NCI-H1930 (cell line): ENCODE measurements around the gene APOLD1.
"Not testable (repeated sequence)": the region's sequence is repeated elsewhere in the genome, so short reads cannot be mapped to it uniquely, and the experiment has no call there.

Source experiments
- DNase-seq, 2 experiments: peaks; one replicate each; lab custom pipeline; 2025; lab: John Stamatoyannopoulos, UW

APOLD1 gene

DNA sequence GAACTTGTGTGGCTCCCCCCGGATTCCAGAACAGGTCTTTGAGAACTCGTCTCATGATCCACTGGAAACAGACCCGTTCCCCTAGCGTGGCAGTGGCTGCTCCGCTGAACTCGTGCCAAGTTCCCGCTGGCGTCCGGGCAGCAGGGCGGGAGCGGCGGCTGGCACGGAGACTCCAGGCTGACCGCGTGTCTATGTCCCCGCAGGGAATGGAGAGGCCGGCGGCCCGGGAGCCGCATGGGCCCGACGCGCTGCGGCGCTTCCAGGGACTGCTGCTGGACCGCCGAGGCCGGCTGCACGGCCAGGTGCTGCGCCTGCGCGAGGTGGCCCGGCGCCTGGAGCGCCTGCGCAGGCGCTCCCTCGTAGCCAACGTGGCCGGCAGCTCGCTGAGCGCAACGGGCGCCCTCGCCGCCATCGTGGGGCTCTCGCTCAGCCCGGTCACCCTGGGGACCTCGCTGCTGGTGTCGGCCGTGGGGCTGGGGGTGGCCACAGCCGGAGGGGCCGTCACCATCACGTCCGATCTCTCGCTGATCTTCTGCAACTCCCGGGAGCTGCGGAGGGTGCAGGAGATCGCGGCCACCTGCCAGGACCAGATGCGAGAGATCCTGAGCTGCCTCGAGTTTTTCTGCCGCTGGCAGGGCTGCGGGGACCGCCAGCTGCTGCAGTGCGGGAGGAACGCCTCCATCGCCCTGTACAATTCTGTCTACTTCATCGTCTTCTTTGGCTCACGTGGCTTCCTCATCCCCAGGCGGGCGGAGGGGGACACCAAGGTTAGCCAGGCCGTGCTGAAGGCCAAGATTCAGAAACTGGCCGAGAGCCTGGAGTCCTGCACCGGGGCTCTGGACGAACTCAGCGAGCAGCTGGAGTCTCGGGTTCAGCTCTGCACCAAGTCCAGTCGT is 1.5 kb downstream of the APOLD1 start:
- DNase-seq, result peak; percentile 81 to 87

DNA sequence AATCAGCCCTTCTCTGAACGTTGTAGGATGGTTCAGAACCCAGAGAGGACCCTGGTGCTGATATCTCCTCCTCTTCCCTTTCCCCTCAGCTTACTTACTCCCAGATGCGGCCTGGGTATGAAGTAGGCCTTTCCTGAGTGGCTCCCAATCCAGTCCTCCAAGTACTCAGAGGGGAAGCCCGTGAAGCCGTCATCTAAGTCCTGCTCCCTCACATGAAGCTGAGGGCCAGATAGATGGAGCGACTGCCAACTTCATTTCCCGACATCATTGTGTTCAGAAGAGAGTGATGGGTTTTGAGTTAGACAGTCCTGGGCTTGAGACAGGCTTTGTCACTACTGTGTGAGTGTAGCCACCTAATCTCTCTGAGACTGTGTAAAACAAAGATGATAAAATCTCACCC is 2.7 kb downstream of the APOLD1 start:
- DNase-seq, result no peak

DNA sequence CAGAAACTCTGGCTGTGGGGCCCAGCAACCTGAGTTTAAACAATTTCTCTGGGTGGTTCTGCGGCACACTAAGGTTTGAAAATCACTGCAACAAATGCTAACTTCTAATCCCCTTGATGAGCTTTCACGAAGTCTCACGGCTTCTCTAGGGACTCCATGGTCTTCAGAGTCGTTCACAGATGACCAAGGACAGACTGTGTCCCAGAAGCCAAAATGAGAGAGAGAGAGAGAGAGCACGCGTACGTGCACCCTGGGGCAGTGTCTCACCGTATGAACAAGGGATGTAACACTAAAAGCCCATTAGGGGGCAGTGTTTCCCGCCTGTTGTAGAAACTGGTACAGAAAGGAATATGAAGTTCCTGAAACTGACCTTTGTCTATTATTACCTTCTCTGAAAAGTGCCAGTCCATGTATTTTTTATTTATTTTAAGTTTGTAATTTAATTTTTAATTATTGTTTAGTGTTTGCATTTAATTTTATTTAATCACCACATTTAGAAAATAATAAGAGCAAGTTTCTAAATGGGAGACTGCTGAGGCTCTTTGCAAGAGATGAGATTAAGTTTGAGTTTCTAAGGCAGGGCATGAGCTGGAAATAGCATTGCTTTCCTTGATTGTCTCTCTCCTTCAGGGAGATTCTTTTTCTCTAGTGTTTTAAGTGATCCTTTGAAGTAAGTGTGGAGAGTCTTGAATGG is 3.4 kb downstream of the APOLD1 start:
- peak; percentile 56 to 76 for DNase-seq

DNA sequence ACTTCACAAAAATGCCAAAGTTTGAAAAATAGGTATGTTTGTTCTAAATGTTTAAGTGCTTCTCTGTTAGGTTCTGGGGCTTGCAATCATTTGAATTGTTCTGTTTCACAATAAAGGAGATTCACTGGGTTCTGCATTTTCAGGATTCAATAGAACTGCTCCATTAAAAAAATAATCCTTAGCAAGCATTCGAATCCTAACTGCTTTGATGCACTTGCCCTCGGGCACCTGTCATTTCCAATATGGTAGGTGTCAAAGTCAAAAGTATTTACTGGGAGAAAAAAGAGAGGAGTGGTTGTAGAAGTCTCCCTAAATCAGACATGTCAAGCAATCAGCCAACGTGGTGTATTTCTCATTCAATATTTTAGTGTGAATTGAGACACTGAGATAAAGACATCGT is 5.5 kb downstream of the APOLD1 start:
- no peak for DNase-seq

DNA sequence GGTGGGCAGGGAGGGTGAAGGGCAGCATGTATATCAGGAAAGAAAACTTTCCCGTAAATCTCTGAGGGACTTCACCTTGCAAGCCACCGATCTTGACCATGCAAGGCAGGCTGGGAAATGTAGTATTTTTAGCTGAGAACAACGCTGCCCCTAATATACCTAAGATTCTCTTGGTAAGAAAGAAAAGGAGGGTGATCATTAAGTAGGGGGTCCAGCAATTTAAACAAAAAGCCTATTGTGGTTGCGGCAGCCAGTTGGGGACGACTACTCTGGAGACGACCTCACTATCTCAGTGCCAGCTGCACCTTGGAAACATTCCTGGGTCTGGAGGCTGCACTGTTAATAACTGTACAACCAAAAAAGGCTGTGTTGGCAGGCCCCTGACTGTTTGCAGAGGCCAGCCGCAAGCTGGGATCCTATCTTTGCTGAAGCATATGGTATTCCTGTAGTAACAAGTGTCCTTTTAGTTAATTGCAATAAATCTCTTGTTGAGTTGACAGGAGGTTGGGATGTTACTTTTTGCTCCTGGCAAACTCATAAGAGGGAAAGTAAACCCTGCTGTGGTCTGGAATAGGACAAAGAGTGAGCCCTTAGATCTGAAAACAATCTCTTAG is 6.4 kb downstream of the APOLD1 start:
- DNase-seq, result no peak

DNA sequence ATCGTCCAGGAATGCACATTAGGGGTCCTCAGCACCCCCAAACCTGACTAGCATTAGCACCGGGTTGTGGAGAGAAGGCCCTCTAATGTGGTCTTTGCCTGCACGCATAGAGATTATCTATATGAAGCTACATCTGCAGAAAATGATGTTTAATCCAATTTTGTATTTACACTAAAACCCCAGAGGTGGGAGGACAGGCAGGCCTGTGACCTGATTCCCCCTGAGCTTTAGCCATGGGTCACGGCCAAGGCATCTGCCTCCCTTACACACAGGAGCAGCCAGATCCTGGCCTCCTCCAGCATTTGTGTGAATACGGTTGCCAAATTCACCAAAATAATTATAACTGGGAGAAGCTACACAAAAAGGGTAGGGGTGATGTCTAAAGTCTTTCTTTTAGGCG is 7.0 kb downstream of the APOLD1 start:
- no peak for DNase-seq

DNA sequence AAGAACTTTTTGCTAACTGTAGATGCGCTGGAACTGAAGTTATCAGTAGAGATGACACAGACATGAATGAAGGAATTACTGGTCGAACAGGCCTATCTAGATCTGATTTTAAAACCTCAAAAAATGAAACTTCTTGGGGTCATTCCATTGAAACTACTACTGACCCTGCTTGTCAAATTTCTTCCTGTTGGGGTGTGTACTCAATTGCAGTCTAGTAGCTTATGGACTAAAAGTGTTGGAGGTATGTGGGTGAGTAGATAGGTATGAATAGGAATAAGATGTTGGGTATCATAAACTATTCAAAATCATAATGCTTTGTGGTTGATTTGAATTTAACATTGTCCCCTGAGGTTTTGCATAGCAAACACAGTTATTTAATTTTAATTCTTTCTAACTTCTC is 9.2 kb downstream of the APOLD1 start:
- DNase-seq, result no peak

DNA sequence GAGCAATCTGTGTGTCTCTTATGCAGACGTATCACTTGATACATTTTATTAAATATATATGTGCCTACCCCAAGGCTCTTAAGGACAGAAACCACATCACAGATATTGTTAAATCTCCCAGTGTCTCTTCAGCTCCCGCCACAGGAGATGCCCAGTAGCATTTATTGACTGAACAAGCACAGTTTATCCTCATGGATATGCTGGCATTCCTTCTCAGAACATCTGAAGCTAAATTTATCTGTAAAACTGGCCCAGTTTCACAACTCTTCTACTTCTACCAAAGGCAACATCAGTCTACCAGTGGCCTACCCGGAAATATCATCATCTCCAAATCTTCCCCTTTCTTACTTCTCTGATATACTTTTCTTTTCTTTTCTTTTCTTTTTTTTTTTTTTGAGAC is 10.7 kb downstream of the APOLD1 start:
- DNase-seq, result no peak

DNA sequence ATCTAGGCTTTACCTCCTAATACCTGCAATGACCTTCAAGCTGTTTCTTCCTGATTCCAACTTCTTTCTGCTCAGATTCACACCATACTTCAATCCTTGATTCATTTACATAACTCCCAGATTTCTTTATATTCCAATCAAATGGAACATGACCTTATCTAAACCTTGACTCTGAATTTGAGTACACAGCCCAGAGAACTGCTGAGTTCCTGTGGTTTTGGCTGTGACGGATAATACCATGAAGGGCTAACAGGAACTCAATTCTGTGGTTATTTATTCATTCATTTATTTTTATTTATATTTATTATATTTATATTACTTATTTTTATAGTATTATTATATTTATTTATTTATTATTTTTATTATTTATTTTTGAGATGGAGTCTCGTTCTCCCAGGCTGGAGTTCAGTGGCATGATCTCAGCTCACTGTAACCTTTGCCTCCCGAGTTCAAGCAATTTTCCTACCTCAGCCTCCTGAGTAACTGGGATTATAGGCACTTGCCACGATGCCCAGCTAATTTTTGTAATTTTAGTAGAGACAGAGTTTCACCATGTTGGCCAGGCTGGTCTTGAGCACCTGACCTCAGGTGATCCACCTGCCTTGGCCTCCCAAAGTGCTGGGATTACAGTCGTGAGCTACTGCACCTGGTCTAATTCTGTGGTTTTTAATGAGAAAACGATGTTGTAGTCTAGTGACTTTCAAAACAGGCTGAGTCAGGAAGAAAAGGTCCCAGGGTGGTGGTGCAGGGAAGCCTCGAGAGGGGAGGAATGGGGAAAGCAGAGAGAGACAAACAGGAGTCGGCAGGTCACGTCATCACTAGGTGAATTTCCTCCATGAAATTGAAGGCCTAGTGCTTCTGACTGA is 11.7 kb downstream of the APOLD1 start:
- DNase-seq, result no peak

DNA sequence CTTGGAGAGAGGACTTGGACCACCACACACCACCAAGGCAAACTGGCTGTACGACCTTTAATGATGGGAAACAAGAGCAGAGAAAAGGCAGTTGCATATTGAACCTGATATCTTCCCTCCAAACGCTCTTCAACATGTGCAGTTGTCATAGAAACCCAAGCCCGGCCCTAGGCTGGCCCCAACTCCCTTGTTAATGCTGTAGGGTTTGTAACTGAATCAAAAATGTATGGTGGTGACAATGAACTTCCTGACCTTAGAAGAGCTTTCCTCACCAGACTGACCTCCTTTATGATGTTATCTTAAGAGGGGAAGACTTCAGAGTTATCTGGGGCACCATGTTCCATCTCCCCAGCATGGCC is 12.3 kb downstream of the APOLD1 start:
- no peak for DNase-seq

DNA sequence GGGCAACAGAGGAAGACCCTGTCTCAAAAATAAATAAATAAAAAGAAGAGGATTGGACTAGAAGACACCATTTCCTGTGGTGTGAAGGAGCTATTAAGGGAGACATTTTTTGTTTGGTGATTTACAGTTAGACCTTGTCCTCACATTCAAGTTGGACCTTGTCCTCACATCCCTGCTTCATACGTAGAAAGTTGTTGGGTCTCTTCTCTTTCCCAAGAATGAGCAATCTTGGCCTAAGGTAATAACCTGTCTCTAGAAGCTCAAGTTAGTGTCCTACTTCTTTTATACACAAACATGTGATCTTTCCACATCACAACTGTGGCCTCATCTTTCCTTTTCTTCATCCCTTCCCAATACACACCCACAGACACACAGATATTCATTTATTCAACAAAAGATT is 13.0 kb downstream of the APOLD1 start:
- DNase-seq, result no peak

DNA sequence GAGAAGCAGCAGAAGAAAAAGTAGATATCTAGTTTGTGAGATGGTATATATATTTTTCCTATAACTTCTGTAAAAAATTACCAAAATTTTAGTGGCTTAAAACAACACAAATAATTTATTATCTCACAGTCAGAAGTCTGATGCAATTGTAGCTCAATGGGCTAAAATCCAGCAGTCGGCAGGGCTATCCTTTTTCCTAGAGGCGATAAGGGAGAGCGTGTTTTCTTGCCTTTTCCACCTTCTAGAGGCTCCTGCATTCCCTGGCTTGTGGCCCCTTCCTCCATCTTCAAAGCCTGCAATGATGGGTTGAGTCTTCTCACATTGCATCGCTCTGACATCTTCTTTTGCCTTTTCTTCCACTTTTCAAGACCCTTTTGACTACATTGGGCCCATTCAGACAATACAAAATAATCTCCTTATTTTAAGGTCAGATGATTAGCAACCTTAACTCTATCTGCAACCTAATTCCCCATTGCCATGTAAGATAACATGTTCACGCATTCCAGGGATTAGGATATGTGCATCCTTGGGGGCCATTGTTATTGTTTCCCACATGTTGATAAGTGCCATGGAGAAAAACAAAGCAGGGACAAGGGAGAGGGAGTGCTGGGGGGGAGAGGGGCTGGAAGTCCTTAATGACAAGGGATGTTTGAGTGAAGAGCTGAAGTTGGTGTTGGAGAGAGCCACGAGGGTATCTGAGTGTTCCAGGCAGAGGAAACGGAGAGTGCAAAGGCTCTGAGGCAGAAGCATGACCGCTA is 13.9 kb downstream of the APOLD1 start:
- DNase-seq, result no peak

DNA sequence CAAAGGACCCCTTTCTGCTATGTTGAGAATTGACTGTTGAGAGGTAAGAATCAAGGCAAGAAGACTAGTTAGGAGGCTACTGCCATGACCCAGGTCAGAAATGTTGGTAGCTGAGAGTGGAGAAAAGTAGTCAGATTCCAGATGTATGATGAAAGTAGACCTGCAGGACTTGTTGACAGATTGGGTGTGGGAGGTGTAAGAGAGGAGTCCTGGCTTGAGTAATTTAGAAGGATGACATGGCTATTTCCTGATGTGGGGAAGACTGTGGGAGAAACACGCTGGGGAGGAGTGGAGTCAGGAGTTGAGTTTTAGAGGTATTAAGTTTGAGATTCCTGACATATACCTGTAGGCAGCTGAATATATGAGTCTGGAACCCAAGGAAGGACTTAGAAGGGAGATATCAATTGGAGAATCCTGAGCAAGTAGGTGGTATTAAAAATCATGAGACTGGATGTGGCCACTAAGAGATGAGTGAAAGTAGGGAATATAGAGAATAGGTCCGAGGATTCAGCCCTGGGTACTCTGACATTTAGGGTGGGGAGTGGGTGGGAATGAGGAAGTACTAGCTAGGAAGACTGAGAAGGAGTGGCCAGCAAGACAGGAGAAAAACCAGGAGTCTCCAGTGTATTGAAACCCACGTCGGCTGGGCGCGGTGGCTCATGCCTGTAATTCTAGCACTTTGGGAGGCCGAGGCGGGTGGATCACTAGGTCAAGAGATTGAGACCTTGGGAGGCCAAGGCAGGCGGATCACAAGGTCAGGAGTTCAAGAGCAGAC is 15.1 kb downstream of the APOLD1 start:
- no peak for DNase-seq

DNA sequence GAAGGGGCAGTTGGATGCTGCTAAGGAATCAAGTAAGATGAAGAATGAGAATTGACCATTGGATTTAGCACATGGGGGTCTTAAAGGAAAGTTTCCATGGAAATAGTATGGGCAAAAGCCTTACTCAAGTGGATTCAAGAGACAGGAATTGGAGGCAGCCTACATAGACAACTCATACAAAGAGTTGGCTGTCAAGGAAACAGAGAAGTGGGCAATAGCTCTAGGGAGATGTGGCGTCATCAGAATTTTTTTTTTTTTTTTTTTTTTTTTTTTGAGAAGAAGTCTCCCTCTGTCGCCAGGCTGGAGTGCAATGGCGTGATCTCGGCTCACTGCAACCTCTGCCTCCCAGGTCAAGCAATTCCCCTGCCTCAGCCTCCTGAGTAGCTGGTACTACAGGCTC is 16.2 kb downstream of the APOLD1 start:
- not testable (repeated sequence) for DNase-seq

DNA sequence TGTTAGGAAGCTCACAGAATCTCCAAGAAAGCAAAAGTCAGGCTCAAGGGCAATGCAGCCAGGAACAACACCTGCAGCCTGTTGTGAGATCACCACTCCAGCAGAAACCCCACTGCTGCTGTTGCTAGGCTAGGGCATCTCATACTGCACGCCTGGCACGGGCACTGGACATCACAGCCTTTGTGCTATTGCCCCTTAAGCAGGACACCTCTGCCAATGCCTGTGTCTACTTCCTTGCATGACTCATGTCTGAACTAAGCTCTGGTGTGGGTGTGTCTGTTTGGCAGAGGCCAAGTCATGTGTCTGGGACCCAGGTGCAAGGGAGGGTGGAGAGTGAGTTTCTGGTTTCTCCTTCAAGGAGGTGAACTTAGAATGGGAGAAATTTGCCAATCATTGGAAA is 17.7 kb downstream of the APOLD1 start:
- DNase-seq, result no peak

DNA sequence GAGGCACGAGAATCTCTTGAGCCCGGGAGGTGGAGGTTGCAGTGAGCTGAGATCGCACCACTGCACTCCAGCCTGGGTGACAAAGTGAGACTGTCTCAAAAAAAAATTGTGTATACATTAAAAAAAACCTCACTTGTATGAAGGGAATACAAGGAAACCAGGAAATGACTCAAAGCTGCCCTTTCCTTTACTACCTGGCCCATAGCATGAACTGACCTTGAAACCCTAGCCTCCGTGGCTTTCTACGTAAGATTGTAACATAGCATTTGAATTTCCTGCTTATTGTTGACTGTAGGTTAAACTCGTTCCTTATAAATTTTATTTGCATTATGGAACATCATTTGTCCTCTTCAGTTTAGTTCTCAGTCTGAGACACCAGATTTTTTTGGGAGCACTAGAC is 18.6 kb downstream of the APOLD1 start:
- DNase-seq, result no peak

DNA sequence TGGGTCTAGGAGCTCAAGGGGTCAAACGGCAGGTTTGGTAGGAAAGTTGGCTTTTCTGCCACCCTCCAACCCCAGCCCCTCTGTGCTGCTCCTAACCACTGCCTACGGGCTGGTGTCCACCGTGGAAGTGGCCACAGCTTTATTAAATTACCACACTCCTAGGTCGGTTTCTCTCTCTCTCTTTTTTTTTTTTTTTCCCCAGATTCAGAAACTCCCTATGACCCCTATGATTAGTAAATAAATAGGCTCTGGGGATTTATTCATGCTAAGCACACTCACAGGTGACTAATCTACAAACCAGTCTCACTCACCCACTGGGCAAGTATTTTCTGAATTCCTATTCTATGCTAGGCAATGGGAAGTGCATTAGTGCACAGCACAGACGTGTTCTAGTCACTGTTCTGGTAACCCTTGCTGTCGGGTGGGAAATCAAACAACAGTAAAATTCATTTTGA is 19.0 kb downstream of the APOLD1 start:
- DNase-seq, result no peak

DNA sequence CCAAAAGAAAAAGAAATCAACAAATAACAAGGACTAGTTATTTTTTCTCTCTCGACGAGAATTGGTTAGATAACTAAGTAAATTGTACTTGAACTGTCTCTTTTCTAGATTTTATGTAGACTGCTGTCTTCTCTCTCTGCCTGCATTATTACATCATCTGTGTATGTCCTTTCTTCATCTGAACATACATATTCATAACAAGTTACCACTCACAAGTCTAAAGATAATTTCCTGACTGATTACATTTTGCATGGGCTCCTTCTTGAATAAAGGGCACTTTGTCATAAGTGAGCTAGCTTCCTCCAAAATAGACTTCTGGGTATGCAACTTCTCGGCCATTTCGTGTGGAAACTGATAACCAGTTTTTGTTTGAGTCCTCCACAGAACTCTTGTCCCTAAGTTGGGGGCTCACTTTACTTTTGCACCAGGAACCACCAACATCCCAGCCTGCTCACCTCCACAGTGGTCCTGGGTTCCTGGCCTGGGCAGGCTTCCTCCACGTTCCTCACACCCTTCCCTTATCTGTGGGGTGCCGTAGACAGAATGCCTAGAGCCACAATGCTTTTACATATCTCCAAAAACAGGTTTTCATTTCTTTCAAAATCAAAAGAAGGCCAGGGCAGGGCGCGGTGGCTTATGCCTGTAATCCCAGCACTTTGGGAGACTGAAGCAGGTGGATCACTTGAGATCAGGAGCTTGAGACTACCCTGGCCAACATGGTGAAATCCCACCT is 21.5 kb downstream of the APOLD1 start:
- no peak for DNase-seq

DNA sequence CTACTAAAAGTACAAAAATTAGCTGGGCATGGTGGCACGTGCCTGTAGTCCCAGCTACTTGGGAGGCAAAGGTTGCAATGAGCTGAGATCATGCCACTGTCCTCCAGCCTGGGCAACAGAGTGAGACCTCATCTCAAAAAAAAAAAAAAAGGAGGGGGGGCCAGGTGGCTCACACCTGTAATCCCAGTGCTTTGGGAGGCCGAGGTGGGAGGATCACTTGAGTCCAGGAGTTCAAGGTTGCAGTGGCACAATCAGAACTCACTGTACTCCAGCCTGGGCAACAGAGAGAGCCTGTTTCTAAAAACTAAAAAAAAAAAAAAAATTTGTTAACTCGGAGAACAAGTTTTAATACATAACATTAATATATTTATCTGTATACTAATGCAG is 22.1 kb downstream of the APOLD1 start:
- not testable (repeated sequence) for DNase-seq
